Stimulated activated CD8-positive, alpha-beta memory T cell treated with anti-CD3 and anti-CD28 coated beads, Interleukin-15, amount 100 ng/mL, for 48 hours (primary cell): ENCODE results near the gene TMEM40.
"Not testable (repeated sequence)": the region's sequence is repeated elsewhere in the genome, so short reads cannot be mapped to it uniquely, and the experiment has no call there.

Experiments used
- DNase-seq, 2 donors: peaks; one replicate each; pipeline ENCODE4 v3.0.0-alpha.2; 2020; ENCODE audit warnings: low read depth in 2 of 2

The TMEM40 gene

DNA sequence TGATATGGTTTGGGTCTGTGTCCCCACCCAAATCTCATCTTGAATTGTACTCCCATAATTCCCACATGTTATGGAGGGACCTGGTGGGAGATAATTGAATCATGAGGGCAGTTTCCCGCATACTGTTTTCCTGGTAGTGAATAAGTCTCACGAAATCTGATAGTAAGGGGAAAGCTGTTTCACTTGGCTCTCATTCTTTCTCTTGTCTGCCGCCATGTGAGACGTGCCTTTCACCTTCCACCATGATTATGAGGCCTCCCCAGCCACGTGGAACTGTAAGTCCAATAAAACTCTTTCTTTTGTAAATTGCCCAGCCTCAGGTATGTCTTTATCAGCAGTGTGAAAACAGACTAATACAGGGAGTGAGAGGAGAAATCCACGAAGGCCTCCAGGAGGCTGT, 16.9 kb upstream of the TMEM40 start:
- not testable (repeated sequence) for DNase-seq

- no peak for DNase-seq
Observed at GRCh38 chr3:12775226-12775625, 16.2 kb upstream of the TMEM40 start.

DNA sequence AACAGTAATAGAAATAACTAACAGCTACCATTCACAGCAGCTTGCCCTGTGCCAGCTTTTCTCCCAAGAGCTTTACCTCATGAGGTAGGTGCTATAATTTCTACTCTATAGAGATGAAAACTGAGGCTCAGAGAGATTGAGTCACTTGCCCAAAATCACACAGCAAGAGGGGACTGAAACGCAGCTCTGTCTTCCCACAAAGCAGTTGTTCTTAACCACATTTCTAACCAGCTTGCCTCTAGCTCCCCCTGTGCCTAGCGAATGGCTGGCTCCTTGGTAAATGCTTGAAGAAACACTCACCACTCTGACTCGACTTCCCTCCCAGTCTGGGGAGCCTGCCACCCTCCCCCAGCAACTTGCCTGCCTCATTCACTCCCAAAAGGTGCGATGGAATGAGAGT, 15.6 kb upstream of the TMEM40 start:
- DNase-seq: no peak

GRCh38 chr3:12773710-12774086, 14.6 kb upstream of the TMEM40 start:
- DNase-seq: no peak

DNA sequence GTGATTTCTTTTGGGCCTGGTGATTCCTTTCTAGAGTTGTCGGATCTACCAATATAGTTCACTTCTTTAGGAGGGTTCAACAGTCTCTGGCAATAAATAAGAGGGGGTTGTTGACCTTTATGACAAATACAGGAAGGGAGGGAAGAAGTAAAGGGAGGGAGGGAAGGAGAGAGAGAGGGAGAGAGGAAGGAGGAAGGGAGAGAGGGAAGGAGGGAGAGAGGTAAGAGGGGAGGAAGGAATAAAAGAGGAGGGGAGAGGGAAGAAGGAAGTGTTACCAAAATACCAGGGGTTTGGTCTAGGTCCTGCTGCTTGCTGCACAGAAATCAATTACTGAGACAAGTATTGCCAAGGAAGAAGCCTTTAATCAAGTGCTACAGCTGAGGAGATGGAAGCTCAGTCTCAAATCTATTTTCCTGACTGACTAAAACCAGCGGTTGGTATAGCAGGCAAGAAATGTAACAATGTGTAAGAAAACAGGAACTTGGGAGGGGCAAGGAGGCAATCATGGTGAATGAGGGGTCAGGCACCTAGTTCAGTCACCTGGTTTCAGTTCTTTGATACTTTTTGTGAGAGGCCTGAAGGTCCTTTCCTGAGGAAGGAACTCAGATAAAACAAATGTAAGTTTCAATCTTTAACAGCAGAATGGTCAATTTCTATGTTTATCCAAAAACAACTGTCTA, 14.1 kb upstream of the TMEM40 start:
- no peak for DNase-seq

DNA sequence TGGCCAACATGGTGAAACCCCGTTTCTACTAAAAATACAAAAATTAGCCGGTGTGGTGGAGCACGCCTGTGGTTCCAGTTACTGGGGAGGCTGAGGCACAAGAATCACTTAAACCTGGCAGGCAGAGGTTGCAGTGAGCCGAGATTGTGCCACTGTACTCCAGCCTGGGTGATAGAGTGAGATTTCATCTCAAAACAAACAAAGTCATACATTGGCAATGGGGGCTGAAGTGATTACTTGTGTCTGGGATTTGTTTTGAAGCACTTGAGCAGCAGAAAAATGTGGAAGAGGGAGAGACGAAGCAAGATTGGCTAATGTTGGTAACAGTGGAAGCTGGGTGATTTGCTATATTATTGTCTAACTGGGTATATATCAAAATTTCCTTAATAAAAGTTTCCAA, 13.4 kb upstream of the TMEM40 start:
- DNase-seq: no peak

DNA sequence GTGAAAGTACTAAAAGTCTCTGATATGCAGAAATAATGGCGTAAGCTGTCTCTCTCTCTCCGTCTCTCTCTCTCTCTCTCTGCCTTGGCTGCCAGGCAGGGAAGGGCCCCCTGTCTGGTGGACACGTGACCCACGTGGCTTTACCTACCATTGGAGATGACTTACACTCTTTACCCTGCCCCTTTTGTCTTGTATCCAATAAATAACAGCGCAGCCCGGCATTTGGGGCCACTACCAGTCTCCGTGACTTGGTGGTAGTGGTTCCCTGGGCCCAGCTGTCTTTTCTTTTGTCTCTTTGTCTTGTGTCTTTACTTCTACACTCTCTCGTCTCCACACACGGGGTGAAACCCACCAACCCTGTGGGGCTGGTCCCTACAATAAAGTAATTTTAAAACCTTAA, 12.2 kb upstream of the TMEM40 start:
- DNase-seq: no peak

GRCh38 chr3:12769761-12770160, 10.7 kb upstream of the TMEM40 start:
- no peak for DNase-seq

DNA sequence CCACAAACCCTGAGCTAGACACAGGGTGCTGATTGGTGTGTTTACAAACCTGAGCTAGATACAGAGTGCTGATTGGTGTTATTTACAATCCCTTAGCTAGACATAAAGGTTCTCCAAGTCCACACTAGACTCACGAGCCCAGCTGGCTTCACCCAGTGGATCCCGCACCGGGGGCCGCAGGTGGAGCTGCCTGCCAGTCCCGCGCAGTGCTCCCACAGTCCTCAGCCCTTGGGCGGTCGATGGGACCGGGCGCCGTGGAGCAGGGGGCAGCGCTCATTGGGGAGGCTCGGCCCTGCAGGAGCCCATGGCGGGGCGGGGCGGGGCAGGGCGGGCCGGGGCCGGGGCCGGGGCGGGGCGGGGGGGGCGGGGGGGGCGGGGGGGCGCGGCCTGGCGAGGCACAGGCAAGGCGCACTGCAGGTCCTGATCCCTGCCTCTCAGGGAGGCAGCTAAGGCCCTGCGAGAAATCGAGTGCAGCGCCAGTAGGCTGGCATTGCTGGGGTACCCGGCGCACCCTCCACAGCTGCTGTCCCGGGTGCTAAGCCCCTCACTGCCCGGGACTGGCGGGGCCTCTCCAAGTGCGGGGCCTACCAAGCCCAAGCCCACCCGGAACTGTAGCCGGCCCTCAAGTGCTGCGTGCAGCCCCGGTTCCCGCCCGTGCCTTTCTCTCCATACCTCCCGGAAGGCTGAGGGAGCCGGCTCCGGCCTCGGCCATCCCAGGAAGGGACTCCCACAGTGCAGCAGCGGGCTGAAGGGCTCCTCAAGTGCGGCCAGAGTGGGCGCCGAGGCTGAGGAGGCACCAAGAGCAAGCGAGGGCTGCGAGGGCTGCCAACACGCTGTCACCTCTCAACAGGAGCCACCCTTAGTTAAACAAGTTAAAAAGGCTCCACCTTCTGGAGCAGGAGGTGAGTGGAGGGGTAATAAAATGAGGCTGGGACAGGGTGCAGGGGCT, 9.8 kb upstream of the TMEM40 start:
- DNase-seq: no peak

- no peak for DNase-seq
Observed at GRCh38 chr3:12766541-12766940, 7.5 kb upstream of the TMEM40 start.

GRCh38 chr3:12764171-12764776, 5.2 kb upstream of the TMEM40 start:
- no peak for DNase-seq

DNA sequence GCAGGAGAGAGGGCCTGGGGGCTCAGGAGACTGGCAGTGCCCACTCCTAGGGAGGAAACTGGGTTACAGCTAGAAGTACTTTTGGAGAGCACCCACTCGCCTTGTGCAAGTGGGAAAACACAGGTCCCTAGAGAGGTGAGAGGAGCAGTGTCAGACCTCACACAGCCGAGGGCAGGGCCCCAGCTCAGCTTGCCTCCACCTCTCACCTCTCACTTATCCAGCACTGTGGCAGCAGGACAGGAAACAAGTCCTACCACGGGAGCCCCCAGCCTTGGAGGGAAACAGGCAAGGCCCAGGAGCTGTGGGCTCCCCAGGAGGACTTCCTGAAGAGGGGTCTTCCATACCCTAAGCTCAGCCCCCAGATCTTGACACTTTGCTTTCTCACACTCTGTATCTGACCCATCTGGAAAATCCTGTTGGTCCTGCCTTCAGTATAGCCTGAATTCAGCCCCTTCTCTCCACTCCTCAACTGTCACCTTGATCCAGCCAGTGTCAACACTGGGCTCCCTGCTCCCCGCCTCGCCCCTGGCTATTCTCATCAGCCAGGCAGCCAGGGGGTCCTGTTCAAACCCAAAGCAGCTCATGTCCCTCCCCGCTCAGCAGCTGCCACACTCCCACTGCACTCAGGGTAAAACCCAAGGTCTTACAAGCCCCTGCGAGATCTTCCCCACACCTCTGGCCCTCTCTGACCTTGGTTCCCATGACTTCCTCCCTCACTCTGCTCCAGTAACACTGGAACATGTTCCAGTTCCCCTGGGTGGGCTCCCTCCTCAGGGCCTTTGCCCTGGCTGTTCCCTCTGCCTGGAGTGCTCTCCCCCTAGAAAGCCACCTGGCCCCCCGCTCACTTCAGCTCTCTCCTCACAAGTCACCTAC, 870 bp upstream of the TMEM40 start:
- no peak for DNase-seq

GRCh38 chr3:12758025-12758781, 856 bp downstream of the TMEM40 start:
- no peak for DNase-seq

- no peak for DNase-seq
Observed at GRCh38 chr3:12756635-12757034, 2.4 kb downstream of the TMEM40 start.

GRCh38 chr3:12756175-12756574, 2.9 kb downstream of the TMEM40 start:
- DNase-seq: no peak

DNA sequence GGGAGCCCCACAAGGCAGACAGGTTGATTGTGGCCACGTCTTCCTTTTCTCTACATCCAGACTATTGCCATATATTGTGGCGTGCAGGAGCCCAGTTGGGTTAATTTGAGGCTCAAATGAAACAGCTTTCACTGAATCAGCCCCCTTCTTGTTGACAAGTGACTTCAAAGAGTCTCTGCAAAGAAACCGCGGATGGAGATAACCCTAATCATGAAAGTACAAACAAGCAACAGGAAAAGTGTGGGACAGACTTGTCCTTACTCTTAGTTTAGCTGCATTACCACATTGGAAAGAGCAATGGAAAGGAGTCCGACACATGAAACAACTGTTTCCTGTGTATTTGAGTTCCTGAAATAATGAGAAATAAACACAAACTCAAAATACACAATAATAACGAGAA, 3.3 kb downstream of the TMEM40 start:
- no peak for DNase-seq

DNA sequence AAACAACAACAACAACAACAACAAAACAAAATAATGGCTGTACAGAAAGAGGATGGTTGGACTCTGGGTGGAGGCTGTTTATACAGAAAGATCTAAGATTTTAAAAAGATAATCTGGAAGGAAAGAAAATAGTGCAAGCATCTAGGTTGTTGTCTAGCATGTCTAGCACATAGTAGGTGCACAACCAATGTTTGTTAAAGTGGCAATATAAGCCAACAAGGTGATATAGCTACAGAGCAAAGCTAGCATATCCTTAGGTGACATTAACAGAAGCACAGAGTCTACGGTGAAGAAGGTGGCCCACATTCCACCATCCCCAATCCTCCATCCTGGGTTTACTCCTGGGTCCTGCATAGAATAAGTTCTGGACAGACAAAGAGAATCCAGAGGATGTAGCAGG, 4.7 kb downstream of the TMEM40 start:
- DNase-seq: no peak

DNA sequence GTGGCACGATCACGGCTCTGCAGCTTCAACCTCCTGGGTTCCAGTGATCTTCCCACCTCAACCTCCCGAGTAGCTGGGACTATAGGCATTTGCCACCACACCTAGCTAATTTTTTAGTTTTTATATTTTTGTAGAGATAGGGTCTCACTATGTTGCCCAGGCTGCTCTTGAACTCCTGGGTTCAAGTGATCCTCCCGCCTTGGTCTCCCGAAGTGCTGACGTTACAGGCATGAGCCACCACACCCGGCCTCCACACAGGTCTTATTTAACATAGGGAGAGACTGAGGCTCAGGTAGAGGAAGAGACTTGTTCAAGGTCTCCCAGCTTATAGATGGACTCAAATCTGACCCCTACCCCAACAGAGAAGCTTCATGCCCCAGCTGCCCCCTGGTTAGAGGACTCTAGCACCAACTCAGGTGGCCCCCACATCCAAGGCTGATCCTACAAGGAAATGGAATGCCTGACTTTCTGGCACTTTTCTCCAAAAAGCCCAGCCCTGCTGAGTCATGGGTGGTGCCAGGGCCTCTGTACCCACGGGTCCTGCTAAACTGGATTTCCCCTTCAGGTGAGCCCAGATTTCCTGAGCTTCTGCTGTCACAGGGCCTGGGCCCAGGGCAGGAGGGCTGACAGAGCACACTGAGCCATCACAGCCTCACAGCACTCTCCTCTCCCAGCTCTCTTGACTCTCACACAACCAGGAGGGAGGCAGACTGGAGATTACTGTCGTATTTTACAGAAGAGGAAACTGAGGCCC, 5.6 kb downstream of the TMEM40 start:
- DNase-seq: no peak

DNA sequence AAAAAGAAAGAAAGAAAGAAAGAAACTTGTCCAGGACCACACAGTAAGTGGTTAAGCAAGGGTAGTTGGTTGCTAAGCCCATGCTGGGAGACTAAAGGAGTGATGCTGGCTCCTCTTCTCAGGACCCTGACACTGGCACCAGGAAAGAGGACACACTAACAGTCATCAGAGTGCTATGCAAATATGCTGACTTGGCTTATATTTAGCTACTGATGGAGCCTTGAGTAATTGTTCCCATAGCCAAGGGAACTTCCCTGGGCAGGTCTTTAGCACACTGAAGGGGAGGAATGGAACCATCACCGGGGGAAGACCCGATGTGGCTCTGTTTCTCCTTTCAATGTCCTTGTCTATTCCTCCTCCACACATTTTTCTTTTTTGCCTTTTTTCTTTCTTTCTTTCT, 6.2 kb downstream of the TMEM40 start:
- no peak for DNase-seq

DNA sequence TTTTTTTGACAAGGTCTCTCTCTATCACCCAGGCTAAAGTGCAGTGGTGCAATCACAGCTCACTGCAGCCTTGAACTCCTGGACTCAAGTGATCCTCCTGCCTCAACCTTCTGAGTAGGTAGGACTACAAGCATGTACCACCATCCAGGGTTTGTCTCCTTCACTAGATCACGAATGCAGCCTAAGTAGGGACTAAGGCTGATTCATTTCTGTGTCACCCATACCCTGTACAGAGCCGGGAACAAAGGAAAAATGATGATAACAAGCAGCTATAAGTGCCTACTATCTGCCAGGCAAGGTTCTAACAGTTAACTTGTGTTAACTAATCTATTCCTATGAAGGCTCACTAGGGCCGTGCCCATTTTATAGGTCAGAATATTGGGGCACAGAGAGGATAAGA, 7.0 kb downstream of the TMEM40 start:
- no peak for DNase-seq
